ENCODE results near the gene WNT11.

DNA sequence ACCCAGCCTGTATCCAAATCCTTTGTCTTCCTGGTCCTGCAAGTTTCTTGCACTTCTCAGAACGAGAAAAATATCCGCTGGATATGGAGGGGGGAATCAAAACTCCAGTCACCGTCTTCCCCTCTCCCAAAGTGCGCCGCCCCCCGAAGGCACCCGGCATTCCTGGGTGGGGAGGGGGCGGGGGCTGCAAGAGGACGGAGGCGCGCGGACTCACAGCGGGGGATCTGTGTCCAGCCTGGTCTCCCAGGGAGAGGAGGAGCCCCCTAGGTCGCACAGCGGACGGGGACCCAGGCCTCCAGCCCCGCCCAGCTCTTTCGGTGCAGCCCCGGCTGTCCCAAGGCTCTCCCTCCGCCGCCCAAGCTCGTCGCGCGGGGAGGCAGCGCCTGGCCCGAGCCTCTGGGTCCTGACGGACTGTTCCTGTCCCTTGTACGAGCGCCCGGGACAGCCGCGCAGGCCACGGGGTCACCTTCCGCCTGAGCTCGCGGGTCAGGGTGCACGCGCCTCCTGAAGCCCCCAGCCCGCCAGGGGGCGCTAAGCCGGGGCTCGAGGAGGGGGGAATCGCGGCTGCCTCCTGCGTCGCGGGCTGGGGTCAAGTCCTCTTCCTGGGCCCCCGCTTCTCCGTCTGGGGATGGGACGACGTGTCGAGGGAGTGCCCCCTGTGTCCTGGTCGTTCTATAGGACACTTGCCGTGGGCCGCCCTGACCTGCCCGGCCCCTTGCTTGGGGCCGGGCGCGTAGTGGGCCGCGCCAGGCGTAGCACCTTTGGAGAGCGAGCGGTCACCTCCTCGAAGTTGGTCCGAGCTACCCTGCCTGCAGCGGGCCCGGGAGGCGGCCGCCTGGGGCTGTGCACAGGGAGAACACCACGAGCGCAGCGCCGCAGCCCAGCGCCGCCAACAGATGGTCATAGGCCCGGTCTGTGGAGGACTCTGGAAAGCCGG, 2.4 kb upstream of the WNT11 start:
- TF ChIP-seq, protein P1, sequence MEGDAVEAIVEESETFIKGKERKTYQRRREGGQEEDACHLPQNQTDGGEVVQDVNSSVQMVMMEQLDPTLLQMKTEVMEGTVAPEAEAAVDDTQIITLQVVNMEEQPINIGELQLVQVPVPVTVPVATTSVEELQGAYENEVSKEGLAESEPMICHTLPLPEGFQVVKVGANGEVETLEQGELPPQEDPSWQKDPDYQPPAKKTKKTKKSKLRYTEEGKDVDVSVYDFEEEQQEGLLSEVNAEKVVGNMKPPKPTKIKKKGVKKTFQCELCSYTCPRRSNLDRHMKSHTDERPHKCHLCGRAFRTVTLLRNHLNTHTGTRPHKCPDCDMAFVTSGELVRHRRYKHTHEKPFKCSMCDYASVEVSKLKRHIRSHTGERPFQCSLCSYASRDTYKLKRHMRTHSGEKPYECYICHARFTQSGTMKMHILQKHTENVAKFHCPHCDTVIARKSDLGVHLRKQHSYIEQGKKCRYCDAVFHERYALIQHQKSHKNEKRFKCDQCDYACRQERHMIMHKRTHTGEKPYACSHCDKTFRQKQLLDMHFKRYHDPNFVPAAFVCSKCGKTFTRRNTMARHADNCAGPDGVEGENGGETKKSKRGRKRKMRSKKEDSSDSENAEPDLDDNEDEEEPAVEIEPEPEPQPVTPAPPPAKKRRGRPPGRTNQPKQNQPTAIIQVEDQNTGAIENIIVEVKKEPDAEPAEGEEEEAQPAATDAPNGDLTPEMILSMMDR (IDR thresholded peaks at IDR 0.05): peak; percentile 71 to 82 (median 76)
- no peak for TF ChIP-seq POLR2A (IDR thresholded peaks at IDR 0.05)

Measured in esophagus squamous epithelium (tissue), 4 donors.